ENCODE measurements around the gene PERM1.

DNA sequence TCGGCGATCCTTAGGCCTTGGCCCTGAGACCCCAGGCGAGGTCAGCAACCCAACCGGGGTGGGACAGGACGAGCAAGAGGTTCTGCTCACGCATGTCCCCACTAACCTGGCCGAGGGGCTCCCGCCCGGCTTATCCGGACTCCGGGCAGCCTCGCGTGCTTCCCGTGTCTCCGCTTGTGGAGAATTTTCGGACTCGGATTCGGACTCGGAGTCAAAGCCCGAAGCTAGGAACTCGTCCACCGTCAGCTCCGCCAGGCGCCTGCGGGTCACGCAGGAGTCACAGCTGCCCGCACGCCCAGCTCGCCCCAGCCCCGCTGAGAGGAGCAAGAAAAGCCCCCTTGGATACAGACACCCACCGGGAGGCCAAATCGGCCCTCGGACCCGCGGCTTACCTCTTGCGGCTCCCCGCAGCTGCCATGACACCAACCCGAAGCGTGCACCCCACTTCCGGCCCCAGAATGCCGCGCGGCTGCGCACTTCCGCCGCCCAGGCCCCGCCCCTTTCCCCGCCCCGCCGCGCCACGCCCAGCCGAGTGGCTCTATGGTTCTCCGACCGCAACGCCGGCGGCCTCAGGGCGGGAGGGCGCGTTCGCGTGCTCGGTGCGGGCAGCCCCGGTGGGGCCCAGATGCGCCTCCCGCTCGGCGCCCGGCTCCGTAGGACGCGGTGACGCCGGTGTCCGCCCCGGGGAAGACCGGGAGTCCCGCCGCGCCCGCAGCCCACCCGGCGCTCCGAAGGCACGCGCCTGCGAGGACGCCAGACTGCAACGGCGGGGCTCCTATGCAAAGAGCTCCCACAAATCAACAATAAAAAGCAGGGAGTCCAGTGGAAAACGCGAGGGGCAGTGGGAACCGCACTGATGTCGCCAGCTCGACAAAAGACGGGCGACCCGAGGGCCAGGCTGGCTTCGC is 22.8 kb downstream of the PERM1 start, which contains the start of gene NOC2L:
- no peak for TF ChIP-seq EZH2 (IDR thresholded peaks at IDR 0.05; ENCODE audit: low read length, missing control alignments)
- TF ChIP-seq CTCF (conservative IDR thresholded peaks at IDR 0.05 in 1 of 2, IDR thresholded peaks at IDR 0.05 in 1 of 2; ENCODE audit: low read depth in 1 of 2, low read length in 2 of 2), result no peak
